Measurements from ENCODE around the gene UBAP1. TPM values are rescaled to one million over a fixed set of nuclear protein-coding genes. Genes with fewer than 3 reads are reported as not detected.
"Not testable (repeated sequence)": the region's sequence is repeated elsewhere in the genome, so short reads cannot be mapped to it uniquely, and the experiment has no call there.

The UBAP1 gene
- total RNA-seq, 1 experiment from 2014 or later: 22.4 TPM

GRCh38 chr9:34259315-34259714 is 80.5 kb downstream of the UBAP1 start:
- no peak for DNase-seq (ENCODE audit: low spot score)

DNA sequence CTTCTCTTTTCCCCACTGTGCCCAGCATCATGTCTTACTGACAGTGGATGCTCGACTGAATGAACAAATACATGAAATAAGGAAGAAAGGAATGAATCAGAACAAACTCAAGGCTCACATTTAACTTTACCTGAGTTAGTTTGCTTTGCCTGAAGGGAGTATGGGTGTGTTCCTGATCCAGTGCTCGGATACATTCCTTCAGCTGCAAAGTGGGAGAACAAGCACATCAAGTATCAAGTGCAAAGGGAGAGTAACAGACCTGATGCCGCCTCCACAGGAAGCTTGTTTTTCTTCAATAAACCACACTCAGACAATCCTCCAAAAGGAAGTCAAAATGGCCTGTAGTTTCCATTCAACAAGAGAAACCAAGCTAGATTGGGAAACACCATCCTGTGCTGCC is 84.1 kb downstream of the UBAP1 start:
- no peak for DNase-seq (ENCODE audit: low spot score)

DNA sequence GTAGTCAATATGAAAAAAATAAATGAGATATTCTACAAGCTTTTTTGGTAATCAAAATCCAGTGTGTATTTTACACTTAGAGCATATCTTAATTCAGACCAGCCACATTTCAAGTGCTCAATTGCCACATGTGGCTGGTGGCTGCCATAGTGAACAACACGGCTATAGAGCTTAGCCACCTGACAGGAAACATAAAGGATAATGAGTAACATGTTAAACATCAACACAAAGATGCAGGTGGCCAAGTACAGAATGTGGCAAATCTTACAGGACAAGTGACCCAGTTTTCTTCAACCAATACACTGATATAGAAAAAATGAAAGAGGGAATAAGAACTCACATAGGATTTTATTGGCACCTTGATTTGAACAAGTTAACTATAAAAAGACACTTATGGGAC is 88.8 kb downstream of the UBAP1 start:
- DNase-seq (ENCODE audit: low spot score): peak; percentile 30

DNA sequence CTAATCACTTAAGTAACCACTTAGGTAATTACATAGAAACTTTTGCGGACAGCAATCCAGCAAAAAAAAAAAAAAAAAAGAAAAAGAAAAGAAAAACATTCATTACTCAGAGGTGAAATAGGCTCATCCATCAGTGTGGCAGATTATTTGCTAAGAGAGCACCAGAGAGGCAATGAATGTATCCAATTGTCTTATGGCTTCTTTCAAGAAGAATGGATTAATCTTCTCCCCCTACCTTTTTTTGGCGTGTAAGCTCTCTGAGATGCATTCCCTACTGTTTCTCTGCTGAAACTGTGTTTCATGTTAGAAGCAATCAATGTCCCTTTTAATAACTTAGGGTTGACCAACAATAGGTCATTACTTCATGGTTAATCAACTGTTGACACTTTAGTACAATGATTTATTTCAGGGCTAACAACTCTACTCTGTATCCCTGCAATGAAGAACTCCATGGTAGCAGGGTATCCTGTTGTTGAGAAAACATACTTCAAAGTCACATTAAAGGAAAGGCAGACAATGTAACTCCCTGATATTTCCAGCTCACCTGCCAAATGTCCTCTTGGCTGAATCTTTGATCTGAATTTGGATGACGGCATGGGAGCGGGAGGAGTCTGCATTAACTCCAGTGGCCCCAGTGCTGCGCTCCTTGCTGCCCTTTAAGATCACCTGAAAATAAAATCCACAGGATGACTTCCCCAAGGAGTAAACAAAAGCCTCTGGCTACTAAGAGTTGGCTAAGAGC is 92.6 kb downstream of the UBAP1 start:
- no peak for DNase-seq (ENCODE audit: low spot score)

DNA sequence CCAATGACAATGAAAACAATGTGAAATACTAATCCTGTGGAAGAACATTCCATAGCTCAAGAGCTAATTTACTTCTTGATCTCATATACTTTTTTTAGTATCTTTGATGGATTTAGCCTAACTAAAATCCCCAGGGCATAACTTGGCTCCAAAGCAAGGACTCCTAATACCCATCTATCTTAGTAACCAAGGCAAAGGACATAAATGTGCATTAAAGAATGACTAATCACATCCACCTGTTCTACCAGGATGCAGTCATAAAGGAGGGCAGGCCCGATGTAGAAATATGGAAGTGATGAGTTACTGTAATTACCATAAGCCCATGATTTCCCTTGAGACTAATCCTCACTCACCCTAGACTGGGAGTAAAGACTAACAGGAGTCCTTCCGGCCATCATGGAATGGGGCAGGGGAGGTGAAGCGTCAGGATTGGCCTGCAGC is 93.3 kb downstream of the UBAP1 start:
- no peak for DNase-seq (ENCODE audit: low spot score)

GRCh38 chr9:34273588-34273987 is 94.7 kb downstream of the UBAP1 start:
- DNase-seq (ENCODE audit: low spot score): not testable (repeated sequence)

DNA sequence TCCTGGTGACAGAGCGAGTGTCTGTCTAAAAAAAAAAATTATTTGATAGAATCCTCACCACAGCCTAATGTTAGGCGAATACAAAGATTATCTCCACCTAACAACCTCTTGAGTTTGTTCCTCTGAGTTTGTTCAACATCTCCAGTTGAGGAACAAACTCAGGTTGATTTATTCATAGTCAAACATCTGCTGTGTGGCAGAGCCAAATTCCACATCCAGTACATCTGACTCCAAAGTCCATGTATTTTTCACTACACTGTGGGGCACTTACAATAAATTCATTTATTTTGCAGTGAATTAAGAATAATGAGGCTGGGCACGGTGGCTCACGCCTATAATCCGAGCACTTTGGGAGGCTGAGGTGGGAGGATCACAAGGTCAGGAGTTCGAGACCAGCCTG is 97.0 kb downstream of the UBAP1 start:
- no peak for DNase-seq (ENCODE audit: low spot score)

DNA sequence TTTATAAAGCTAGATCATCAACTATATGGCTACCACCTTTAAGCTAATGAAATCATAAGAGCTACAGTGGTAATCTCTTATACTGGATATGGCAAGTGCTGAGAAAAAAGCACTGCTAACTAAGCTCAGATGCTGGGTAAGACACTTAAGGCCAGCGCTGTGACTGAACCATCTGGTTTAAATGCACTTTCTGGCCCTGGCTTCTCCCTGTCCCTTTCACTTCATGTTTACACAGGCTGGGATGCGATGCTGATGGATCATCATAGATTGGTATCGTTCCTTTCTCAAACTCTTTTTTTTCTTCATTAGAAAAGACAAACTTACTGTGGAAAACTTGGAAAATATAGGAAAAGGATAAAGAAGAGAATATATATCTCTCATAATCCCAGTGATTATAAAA is 97.9 kb downstream of the UBAP1 start:
- DNase-seq (ENCODE audit: low spot score): no peak

GRCh38 chr9:34279411-34279810 is 100.6 kb downstream of the UBAP1 start:
- peak; percentile 26 for DNase-seq (ENCODE audit: low spot score)

GRCh38 chr9:34282096-34282495 is 103.3 kb downstream of the UBAP1 start:
- DNase-seq (ENCODE audit: low spot score): no peak

DNA sequence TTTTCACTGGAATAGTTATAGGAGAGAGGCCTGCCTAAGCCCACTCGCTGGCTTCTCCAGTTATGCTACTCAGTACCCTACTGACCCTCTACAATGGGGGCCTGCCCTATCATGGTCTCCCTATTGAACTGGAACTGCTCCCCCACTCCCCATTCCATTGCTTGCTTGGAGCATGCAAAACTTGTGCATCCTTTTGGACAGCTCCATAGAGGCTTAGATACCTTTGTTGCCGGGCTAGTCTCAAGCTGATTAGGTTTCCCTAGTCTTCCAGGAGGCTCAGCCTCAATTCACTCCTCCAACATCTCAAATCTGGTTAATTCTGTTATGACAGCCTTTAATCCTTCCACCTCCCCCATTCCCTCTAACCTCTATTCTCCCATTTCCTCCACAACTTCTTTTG is 110.3 kb downstream of the UBAP1 start:
- no peak for DNase-seq (ENCODE audit: low spot score)

- no peak for DNase-seq (ENCODE audit: low spot score)
These were observed 112.2 kb downstream of the UBAP1 start for GRCh38 chr9:34291023-34291422.

DNA sequence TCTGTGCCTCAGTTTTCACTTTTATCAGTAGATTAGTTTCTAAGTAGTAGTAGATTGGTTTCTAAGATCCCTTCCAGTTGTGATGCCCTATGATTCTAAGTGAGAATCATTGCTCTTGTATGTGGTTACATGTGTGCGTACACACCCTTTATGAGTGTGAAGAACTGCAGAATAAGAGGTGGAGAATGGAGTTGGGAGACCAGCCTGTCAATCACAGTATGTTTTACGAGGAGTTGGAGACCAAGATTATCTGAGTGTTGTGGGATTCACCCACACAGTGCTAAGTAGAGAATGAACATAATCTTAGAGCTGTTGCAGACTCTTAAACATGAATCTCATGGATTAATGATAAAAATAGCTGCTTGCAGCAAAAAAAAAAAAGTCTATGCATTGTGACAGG is 112.6 kb downstream of the UBAP1 start:
- no peak for DNase-seq (ENCODE audit: low spot score)

GRCh38 chr9:34292552-34292951 is 113.7 kb downstream of the UBAP1 start:
- no peak for DNase-seq (ENCODE audit: low spot score)

GRCh38 chr9:34301064-34301463 is 122.2 kb downstream of the UBAP1 start:
- DNase-seq (ENCODE audit: low spot score): not testable (repeated sequence)

Small RNA genes lying within 50 kb of the gene (small RNA-seq; reads per million reads assigned to genes)
- gene AL353662.3: not detected
- 1.6 reads per million, percentile 56 among the genes with 10 or more reads in this experiment for gene RNA5SP282
- gene RNU2-50P: not detected

Other genes with a start within 250 kb of the UBAP1 start
- 18.3 and 24.8 TPM in 2 replicates for gene UBAP2, start 130.2 kb upstream of the UBAP1 start, total RNA-seq (2014; rRNA removed; shearing (Covaris generic))
- 24.5 and 28.6 TPM in 2 replicates for gene DCAF12, start 52.3 kb upstream of the UBAP1 start, total RNA-seq (2014; rRNA removed; shearing (Covaris generic))
- gene KIF24, start 150.2 kb downstream of the UBAP1 start, total RNA-seq (2014; rRNA removed; shearing (Covaris generic)): 8.0 and 8.4 TPM in 2 replicates
- gene NUDT2, start 150.5 kb downstream of the UBAP1 start, total RNA-seq (2014; rRNA removed; shearing (Covaris generic)): 15.9 and 16.4 TPM in 2 replicates
- 26.5 and 29.5 TPM in 2 replicates for gene MYORG, start 197.9 kb downstream of the UBAP1 start, total RNA-seq (2014; rRNA removed; shearing (Covaris generic))